GM19238 (cell line): Measurements from ENCODE around the gene OIT3.

Experiments
- DNase-seq: peaks from one replicate; pipeline ENCODE4 v3.0.0; 2011; ENCODE audit warnings: low spot score; ENCODE audit not compliant: insufficient read length

OIT3 gene

GRCh38 chr10:72952189-72952588 lies 58.6 kb downstream of the OIT3 start:
- no peak for DNase-seq

- no peak for DNase-seq
Measured at GRCh38 chr10:72952642-72953158, 59.2 kb downstream of the OIT3 start.

GRCh38 chr10:72953687-72954086 lies 60.1 kb downstream of the OIT3 start:
- no peak for DNase-seq

- DNase-seq: no peak
Measured at GRCh38 chr10:72954230-72954595, 60.7 kb downstream of the OIT3 start.

- DNase-seq: no peak
Measured at GRCh38 chr10:72954596-72955554, 61.3 kb downstream of the OIT3 start, which contains the start of gene PLA2G12B. TSS of gene PLA2G12B (minus strand) at chr10:72954806. CDS start at chr10:72954685, 121 bp downstream.

- no peak for DNase-seq
Measured at GRCh38 chr10:72956001-72956400, 62.5 kb downstream of the OIT3 start.

GRCh38 chr10:72976886-72977285 lies 83.3 kb downstream of the OIT3 start:
- DNase-seq: no peak

GRCh38 chr10:72979709-72980108 lies 86.2 kb downstream of the OIT3 start:
- DNase-seq: no peak

GRCh38 chr10:72980348-72980747 lies 86.8 kb downstream of the OIT3 start:
- DNase-seq: no peak

GRCh38 chr10:72981028-72981881 lies 87.7 kb downstream of the OIT3 start:
- no peak for DNase-seq

GRCh38 chr10:72981882-72982529 lies 88.5 kb downstream of the OIT3 start:
- DNase-seq: no peak
